K562 (cell line): ENCODE data around the gene WDR54. TPM values are rescaled to one million over a fixed set of nuclear protein-coding genes. Genes with fewer than 3 reads are reported as not detected.

Source experiments
- ARID1B ChIP-seq: fragments of 450-650 bp; IDR thresholded peaks from 2 replicates; pipeline ENCODE4 v1.6.1; 2016; ENCODE audit warnings: antibody characterized with exemption, mild to moderate bottlenecking, inconsistent platforms
- ATF1 ChIP-seq, 2 experiments: fragments of 450-650 bp in 1 of 2; IDR thresholded peaks; 2 replicates each; pipeline ENCODE4 v1.6.1; 2016; ENCODE audit warnings: missing compliant biosample characterization in 1 of 2, missing genetic modification characterization in 1 of 2
- CTBP1 ChIP-seq: fragments of 450-650 bp; IDR thresholded peaks from 2 replicates; pipeline ENCODE4 v1.6.1; 2016; ENCODE audit warnings: borderline replicate concordance
- DDX20 ChIP-seq: fragments of 450-650 bp; IDR thresholded peaks from 2 replicates; pipeline ENCODE4 v1.6.1; 2016; ENCODE audit warnings: missing genetic modification characterization, low read depth, mild to moderate bottlenecking, missing compliant biosample characterization, moderate library complexity
- EP400 ChIP-seq: fragments of 450-650 bp; IDR thresholded peaks from 2 replicates; pipeline ENCODE4 v1.6.1; 2017; ENCODE audit warnings: antibody characterized with exemption, mild to moderate bottlenecking, moderate library complexity
- FOXM1 ChIP-seq, 2 experiments: fragments of 450-650 bp in 1 of 2; sonication (generic) in 1 of 2; formaldehyde crosslinking in 1 of 2; IDR thresholded peaks; 2 replicates each; pipeline versions ENCODE4 v1.6.1 to v1.9.0; 2017 to 2022; ENCODE audit warnings: low read depth in 2 of 2, mild to moderate bottlenecking in 2 of 2, missing genetic modification reagents in 1 of 2, moderate library complexity in 1 of 2
- KLF10 ChIP-seq: fragments of 250-450 bp; sonication (Bioruptor Pico); IDR thresholded peaks from 2 replicates; pipeline ENCODE4 v1.6.1; 2021; ENCODE audit warnings: matching md5 sums
- MCM2 ChIP-seq: fragments of 450-650 bp; IDR thresholded peaks from 2 replicates; pipeline ENCODE4 v1.6.1; 2017; ENCODE audit warnings: low read depth, mild to moderate bottlenecking
- NFXL1 ChIP-seq: fragments of 450-650 bp; formaldehyde crosslinking; IDR thresholded peaks from 2 replicates; pipeline ENCODE4 v1.4.0; 2021; ENCODE audit warnings: mild to moderate bottlenecking
- NR2C1 ChIP-seq, 2 experiments: fragments of 450-650 bp; IDR thresholded peaks; 2 replicates each; pipeline ENCODE4 v1.6.1; 2017; ENCODE audit warnings: mild to moderate bottlenecking in 2 of 2, antibody characterized with exemption in 1 of 2, inconsistent platforms in 1 of 2, missing compliant biosample characterization in 1 of 2, missing genetic modification characterization in 1 of 2
- POLR2A ChIP-seq: fragments of 450-650 bp; conservative IDR thresholded peaks from 2 replicates; pipeline ENCODE4 v1.6.1; 2016
- RBM39 ChIP-seq: fragments of 200-400 bp; formaldehyde crosslinking; optimal IDR thresholded peaks from 2 replicates; pipeline ENCODE3; 2018; ENCODE audit warnings: low read depth, low read length
- SNAPC5 ChIP-seq: fragments of 250-450 bp; sonication (Bioruptor Pico); IDR thresholded peaks from 2 replicates; pipeline ENCODE4 v1.8.0; 2021; ENCODE audit warnings: moderate library complexity, mild to moderate bottlenecking, inconsistent platforms
- SREBF1 ChIP-seq: fragments of 150-350 bp; IDR thresholded peaks from 2 replicates; pipeline ENCODE4 v1.6.1; 2014; ENCODE audit warnings: antibody characterized with exemption, low read depth, low read length, borderline replicate concordance
- U2AF2 ChIP-seq: fragments of 200-400 bp; formaldehyde crosslinking; optimal IDR thresholded peaks from 2 replicates; pipeline ENCODE3; 2017; ENCODE audit warnings: low read depth, mild to moderate bottlenecking, low read length
- ZBTB9 ChIP-seq: fragments of 450-650 bp; formaldehyde crosslinking; IDR thresholded peaks from 2 replicates; pipeline ENCODE4 v1.4.0; 2020; ENCODE audit warnings: mild to moderate bottlenecking, moderate library complexity
- ZC3H8 ChIP-seq: fragments of 450-650 bp; IDR thresholded peaks from 2 replicates; pipeline ENCODE4 v1.6.1; 2017
- ZNF134 ChIP-seq: fragments of 250-450 bp; sonication (Bioruptor Pico); conservative IDR thresholded peaks from 2 replicates; pipeline ENCODE4 v1.4.0; 2020
- ZNF41 ChIP-seq: fragments of 250-450 bp; sonication (Bioruptor Pico); conservative IDR thresholded peaks from 2 replicates; pipeline ENCODE4 v1.4.0; 2020; ENCODE audit warnings: mild to moderate bottlenecking
- ZNF518B ChIP-seq: fragments of 250-450 bp; sonication (Bioruptor Pico); IDR thresholded peaks from 2 replicates; pipeline ENCODE4 v1.5.0; 2021; ENCODE audit warnings: mild to moderate bottlenecking, moderate library complexity
- ZNF586 ChIP-seq: fragments of 450-650 bp; formaldehyde crosslinking; conservative IDR thresholded peaks from 2 replicates; pipeline ENCODE4 v1.4.0; 2020; ENCODE audit warnings: mild to moderate bottlenecking, moderate library complexity
- ZNF740 ChIP-seq, 3 experiments: fragments of 200-800 bp in 1 of 3; sonication (Bioruptor generic) in 1 of 3; sonication (generic) in 1 of 3; formaldehyde crosslinking in 1 of 3; IDR thresholded peaks; 2 replicates each; pipeline versions ENCODE4 v1.6.1 to v1.8.0; 2016 to 2022; ENCODE audit warnings: mild to moderate bottlenecking in 2 of 3, missing compliant biosample characterization in 2 of 3, missing genetic modification characterization in 2 of 3, missing genetic modification reagents in 1 of 3
- ZSCAN29 ChIP-seq: fragments of 450-650 bp; IDR thresholded peaks from 2 replicates; pipeline ENCODE4 v1.6.1; 2017
- polyA plus RNA-seq, 8 experiments: library from polyadenylated mRNA; depleted of rRNA in 4 of 8; stranded (reverse) in 5 of 8; unstranded in 3 of 8; fragments of >200 nt; fragmentation: Nextera tagmentation in 2 of 8; fragmentation: Illumina TruSeq in 1 of 8; extraction: Ambion mirVana in 2 of 8; extraction: Trizol in 1 of 8; gene quantifications; 2 replicates each; pipeline versions ENCODE4 v1.2.1 to v1.2.3, GENCODE V29; 2011 to 2014; ENCODE audit warnings: inconsistent platforms in 1 of 8, missing spikeins in 1 of 8
- total RNA-seq, 7 experiments: library from RNA; depleted of rRNA in 6 of 7; stranded (reverse); fragments of >200 nt in 6 of 7; fragmentation: Illumina TruSeq in 2 of 7; extraction: Trizol in 2 of 7; gene quantifications; 2 replicates each; pipeline versions ENCODE4 v1.2.1 to v1.2.3, GENCODE V29; 2011 to 2021; ENCODE audit warnings: low replicate concordance in 1 of 7

WDR54 gene
- total and polyA plus RNA-seq, 9 of the 15 experiments (the other 6 are each of a cell fraction or from before 2014, with no cell fraction given): 5.2 to 15.2 (median 7.4) TPM

- no peak for TF ChIP-seq FOXM1 (IDR thresholded peaks at IDR 0.05; ENCODE audit: low read depth)
- TF ChIP-seq FOXM1 (CRISPR knock-in tag; IDR thresholded peaks at IDR 0.05; ENCODE audit: low read depth): peak; percentile 90; the same call in 1 of the 2 replicates
- peak; percentile 30; the same call in 1 of the 2 replicates for TF ChIP-seq SREBF1
- TF ChIP-seq ZSCAN29: no peak
- TF ChIP-seq ZNF41 (CRISPR knock-in tag): no peak
- TF ChIP-seq ZNF740 (CRISPR knock-in tag; IDR thresholded peaks at IDR 0.05): no peak
- TF ChIP-seq ZNF740 (tag; IDR thresholded peaks at IDR 0.05): no peak
- no peak for TF ChIP-seq ZNF518B
- no peak for TF ChIP-seq U2AF2
- no peak for TF ChIP-seq NFXL1 (CRISPR knock-in tag)
- 0 out of 2 replicates have a peak, but pooled peaks have one; percentile 64 for TF ChIP-seq ZBTB9 (CRISPR knock-in tag)
- TF ChIP-seq MCM2: no peak
- peak; percentile 83 for TF ChIP-seq EP400
- peak; percentile 100 for TF ChIP-seq NR2C1 (IDR thresholded peaks at IDR 0.05)
- TF ChIP-seq NR2C1 (tag; IDR thresholded peaks at IDR 0.05): peak; percentile 100
- TF ChIP-seq ARID1B: peak; percentile 22; the same call in 1 of the 2 replicates
- peak; percentile 14 for TF ChIP-seq RBM39
- peak; percentile 95 for TF ChIP-seq POLR2A
- TF ChIP-seq KLF10 (CRISPR knock-in tag): no peak
- no peak for TF ChIP-seq ZC3H8
- 0 out of 2 replicates have a peak, but pooled peaks have one; percentile 9 for TF ChIP-seq ZNF586 (CRISPR knock-in tag)
- no peak for TF ChIP-seq SNAPC5 (CRISPR knock-in tag)
- TF ChIP-seq ZNF134 (CRISPR knock-in tag): peak; percentile 85
- TF ChIP-seq ATF1 (CRISPR knock-in tag; IDR thresholded peaks at IDR 0.05): no peak
- TF ChIP-seq ATF1 (tag; IDR thresholded peaks at IDR 0.05): peak; percentile 90
- no peak for TF ChIP-seq DDX20 (tag)
- peak; percentile 56 for TF ChIP-seq CTBP1
Measured at GRCh38 chr2:74472086-74472944, 50.8 kb downstream of the WDR54 start, which contains the start of gene MRPL53 (continued).
